GM12892 (cell line): ENCODE measurements around the gene PACRGL. TPM values are rescaled to one million over a fixed set of nuclear protein-coding genes. Genes with fewer than 3 reads are reported as not detected.

Source experiments
- DNase-seq: peaks from one replicate; pipeline ENCODE4 v3.0.0; 2011; ENCODE audit not compliant: insufficient read length
- FAIRE-seq: peaks from 2 replicates; lab custom pipeline; 2011; peaks lifted over from hg19 to GRCh38; lab: Jason Lieb, UNC
- POLR2A ChIP-seq: IDR thresholded peaks from 2 replicates; pipeline ENCODE4 v1.6.1; 2011; ENCODE audit warnings: low read depth, low read length, control low read depth
- POLR2AphosphoS5 ChIP-seq: IDR thresholded peaks from 2 replicates; pipeline ENCODE4 v1.6.1; 2011; ENCODE audit warnings: low read depth, low read length, control low read depth
- TAF1 ChIP-seq: IDR thresholded peaks from 2 replicates; pipeline ENCODE4 v1.6.1; 2011; ENCODE audit warnings: low read depth, mild to moderate bottlenecking, control low read depth, low read length, borderline replicate concordance
- polyA plus RNA-seq: library from polyadenylated mRNA; unstranded; fragments of >200 nt; gene quantifications from one replicate; pipeline ENCODE4 v1.2.1, GENCODE V29; 2012; ENCODE audit warnings: missing spikeins, inconsistent platforms; ENCODE audit not compliant: missing spikeins

Gene PACRGL
- 9.9 TPM for polyA plus RNA-seq

DNA sequence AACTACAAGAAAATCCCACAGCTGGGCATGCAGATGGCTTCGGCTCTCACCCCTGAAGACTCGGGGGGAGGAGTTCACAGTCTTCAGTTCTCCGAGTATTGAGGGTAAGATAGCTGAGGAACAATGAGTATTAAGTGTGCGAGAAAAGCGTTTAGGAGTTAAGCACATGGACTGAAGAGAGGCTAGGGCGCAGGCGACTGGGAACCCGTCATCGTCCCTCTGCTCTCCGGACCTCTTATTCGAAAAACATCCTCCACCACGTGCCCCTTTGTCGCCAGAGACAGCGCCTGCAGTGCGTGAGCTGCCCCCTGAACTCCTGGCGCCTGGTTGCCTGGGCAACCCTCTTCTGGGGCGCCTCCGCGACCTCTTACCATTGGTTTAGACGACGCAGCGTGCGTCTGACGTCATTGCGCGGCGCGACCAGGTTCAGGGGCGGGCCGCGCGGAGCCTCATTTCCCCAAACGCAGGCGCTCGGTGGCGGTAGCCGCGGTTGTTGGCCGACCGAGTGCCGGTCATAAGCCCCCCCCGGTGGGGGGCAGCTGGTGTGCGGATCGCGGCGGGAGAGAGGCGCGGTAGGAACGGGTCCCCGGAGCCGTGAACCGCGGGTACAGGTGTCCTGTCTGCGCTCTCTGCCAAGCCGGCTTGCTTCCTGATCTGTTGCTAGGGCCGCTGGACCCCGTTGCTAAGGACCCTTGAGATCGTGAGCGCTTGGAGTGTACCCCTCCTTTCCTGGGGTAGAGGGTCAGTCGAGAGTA lies at the start of gene PACRGL:
Gene PACRGL (plus strand): TSS at position 452 of the 755 bp plus-strand sequence. CDS start 4,024 bp downstream, outside the sequence.
- peak; percentile 60 for DNase-seq
- peak; percentile 98 for FAIRE-seq
- TF ChIP-seq TAF1, result peak; percentile 58; the same call in 1 of the 2 replicates
- TF ChIP-seq POLR2AphosphoS5, result 0 out of 2 replicates have a peak, but pooled peaks have one; percentile 40
- peak; percentile 60; the same call in 1 of the 2 replicates for TF ChIP-seq POLR2A

GRCh38 chr4:20652226-20652885 lies 47.9 kb upstream of the PACRGL start:
- no peak for DNase-seq
- FAIRE-seq, result no peak
- TF ChIP-seq TAF1 (no peak), POLR2AphosphoS5 (no peak), POLR2A (no peak)

DNA sequence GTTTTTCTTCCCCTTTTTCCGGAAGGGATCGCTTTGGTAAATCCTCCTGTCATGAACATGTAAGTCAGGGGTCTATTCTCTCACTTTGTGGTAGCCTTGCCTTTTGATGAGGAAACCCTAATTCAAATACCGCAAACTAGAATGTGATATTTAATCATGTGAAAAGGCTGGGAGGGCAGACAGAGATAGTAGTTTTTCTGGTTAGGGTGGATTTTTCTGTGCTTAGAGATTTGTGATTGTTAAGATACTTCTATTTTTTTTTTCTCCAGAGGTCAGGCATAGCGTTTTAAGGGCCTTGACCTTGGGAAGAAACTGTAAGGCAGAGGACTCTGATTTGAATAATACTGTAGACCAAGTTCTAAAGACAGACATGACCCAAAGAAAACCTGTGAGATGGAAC lies 41.8 kb upstream of the PACRGL start:
- FAIRE-seq (no peak), DNase-seq (no peak)
- TF ChIP-seq POLR2A, result no peak
- TF ChIP-seq POLR2AphosphoS5, result no peak
- no peak for TF ChIP-seq TAF1

- no peak for FAIRE-seq
- DNase-seq, result no peak
- no peak for TF ChIP-seq TAF1
- no peak for TF ChIP-seq POLR2A
- TF ChIP-seq POLR2AphosphoS5, result no peak
Measured at GRCh38 chr4:20662851-20663250, 37.4 kb upstream of the PACRGL start.

DNA sequence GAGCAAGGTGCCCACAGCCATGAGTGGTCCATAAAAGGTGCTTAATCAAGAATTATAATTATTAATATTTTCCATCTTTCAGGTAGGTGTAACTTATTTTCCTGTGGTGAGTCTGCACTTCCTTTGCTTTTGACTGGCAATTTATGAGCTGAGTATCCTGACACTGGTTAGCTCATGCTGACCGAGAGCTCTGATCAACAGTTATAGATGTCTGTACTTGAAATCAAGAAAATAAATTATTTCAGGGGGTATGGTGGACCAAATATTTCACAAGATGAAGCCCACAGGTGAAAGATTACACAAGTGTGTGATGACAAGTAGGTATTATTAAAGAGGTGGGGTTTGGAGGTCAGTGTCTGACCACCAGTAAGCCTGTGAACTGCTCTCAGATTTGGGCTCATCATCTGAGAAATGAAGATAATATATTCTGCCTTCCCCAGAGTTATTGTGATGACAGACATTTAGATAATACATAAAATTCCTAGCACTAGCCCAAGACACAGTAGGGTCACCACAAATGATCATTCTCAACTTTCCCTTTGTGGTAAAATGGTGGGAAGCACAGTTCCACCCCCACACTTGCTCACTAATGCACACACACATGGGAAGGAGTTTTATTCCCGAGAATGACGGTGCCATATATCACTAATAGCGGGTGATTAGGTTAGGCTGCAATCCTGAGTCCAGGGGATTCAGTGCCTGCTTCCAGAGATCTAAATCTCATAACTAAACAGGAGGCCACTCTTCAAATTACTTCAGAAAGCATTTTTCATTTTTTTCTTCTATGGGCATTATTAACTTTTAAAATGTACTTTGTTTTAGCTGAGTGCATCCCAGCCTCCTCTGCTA lies 34.0 kb upstream of the PACRGL start:
- TF ChIP-seq POLR2AphosphoS5, result no peak
- no peak for TF ChIP-seq TAF1
- no peak for TF ChIP-seq POLR2A
- FAIRE-seq, result no peak
- DNase-seq, result no peak

DNA sequence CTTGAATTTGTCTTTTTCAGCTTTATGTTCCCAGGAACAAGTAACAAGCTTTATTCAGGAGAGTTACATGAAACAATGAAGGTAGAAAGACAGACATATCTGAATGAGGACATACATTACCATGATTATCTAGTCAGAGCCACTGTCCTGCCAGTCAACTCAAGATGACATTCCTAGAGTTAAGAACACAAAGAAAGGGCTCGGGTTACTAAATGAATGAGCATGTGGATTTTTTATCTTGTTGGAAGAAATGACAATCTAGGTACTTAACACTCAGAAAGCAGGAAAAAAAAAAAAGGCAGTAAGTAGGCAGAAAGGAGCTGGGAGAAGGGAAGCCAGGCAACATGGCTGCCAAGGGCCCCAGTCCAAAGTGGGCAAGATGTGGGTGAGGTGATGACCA lies 28.0 kb upstream of the PACRGL start:
- no peak for TF ChIP-seq POLR2A
- no peak for TF ChIP-seq POLR2AphosphoS5
- no peak for TF ChIP-seq TAF1
- FAIRE-seq, result no peak
- no peak for DNase-seq

- TF ChIP-seq TAF1 (no peak), POLR2AphosphoS5 (no peak), POLR2A (no peak)
- DNase-seq (no peak), FAIRE-seq (no peak)
Measured at GRCh38 chr4:20675786-20676185, 24.5 kb upstream of the PACRGL start.

DNA sequence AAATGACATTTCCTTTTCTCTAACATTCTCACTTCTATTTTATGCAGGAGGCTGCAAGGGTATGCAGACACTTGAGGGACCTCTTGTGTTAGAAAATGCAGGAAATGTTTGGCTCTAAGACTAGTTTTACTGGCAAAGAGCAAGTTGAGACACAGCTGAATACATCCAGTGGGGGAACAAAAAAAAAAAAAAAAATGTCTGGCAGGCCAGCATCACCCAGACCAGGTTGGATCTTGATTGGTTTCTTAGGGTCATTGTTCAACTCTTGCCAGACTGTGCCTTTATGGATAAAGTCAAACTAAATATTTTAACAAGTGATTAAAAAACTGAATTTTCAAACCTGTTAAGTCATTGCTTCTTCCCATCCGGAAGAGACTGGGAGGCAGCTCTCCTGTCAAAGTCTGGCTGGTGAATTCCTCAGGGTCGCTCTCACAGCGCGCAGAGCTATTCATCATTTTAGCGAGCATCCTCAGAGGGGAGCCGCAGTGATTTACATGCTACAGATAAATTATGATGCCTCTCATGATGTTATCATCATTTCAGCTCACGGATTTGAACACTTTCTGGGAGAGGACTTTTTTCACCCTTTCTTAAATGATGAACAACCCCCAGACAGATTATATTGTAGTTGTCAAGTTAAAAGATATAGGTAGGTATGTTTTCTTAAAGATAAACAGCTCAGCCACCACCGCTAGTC lies 23.6 kb upstream of the PACRGL start:
- no peak for FAIRE-seq
- TF ChIP-seq POLR2AphosphoS5 (no peak), TAF1 (no peak), POLR2A (no peak)

GRCh38 chr4:20678400-20678799 lies 21.9 kb upstream of the PACRGL start:
- FAIRE-seq (no peak), DNase-seq (no peak)
- TF ChIP-seq TAF1, result no peak
- no peak for TF ChIP-seq POLR2A
- TF ChIP-seq POLR2AphosphoS5, result no peak

More for the DNA sequence above, 23.6 kb upstream of the PACRGL start:
- no peak for DNase-seq

- DNase-seq (no peak), FAIRE-seq (no peak)
- TF ChIP-seq POLR2A (no peak), TAF1 (no peak), POLR2AphosphoS5 (no peak)
Measured at GRCh38 chr4:20679951-20680350, 20.3 kb upstream of the PACRGL start.
